Measurements from ENCODE around the gene RAD51AP1.

Gene RAD51AP1

GRCh38 chr12:4545195-4545594, 6.5 kb downstream of the RAD51AP1 start:
- no peak for DNase-seq (ENCODE audit: low read depth)

GRCh38 chr12:4552191-4552590, 13.5 kb downstream of the RAD51AP1 start:
- no peak for DNase-seq (ENCODE audit: low read depth)

GRCh38 chr12:4553943-4554342, 15.3 kb downstream of the RAD51AP1 start:
- DNase-seq (ENCODE audit: low read depth), result no peak

GRCh38 chr12:4555804-4556203, 17.1 kb downstream of the RAD51AP1 start:
- DNase-seq (ENCODE audit: low read depth), result no peak

- DNase-seq (ENCODE audit: low read depth), result no peak
These were observed 18.2 kb downstream of the RAD51AP1 start for GRCh38 chr12:4556735-4557530.

- no peak for DNase-seq (ENCODE audit: low read depth)
These were observed 18.9 kb downstream of the RAD51AP1 start for GRCh38 chr12:4557586-4557985.

GRCh38 chr12:4558171-4558570, 19.5 kb downstream of the RAD51AP1 start:
- no peak for DNase-seq (ENCODE audit: low read depth)

GRCh38 chr12:4562034-4562657, 23.5 kb downstream of the RAD51AP1 start, which contains the start of gene DYRK4:
DYRK4 (plus strand) TSS chr12:4562208; CDS start chr12:4562246, 38 bp downstream.
- DNase-seq (ENCODE audit: low read depth), result no peak

- DNase-seq (ENCODE audit: low read depth), result no peak
These were observed 24.6 kb downstream of the RAD51AP1 start for GRCh38 chr12:4563336-4563735.

GRCh38 chr12:4564818-4565217, 26.1 kb downstream of the RAD51AP1 start:
- DNase-seq (ENCODE audit: low read depth), result no peak

GRCh38 chr12:4566474-4566873, 27.8 kb downstream of the RAD51AP1 start:
- no peak for DNase-seq (ENCODE audit: low read depth)

GRCh38 chr12:4567073-4567881, 28.6 kb downstream of the RAD51AP1 start:
- no peak for DNase-seq (ENCODE audit: low read depth)

- DNase-seq (ENCODE audit: low read depth), result no peak
These were observed 30.6 kb downstream of the RAD51AP1 start for GRCh38 chr12:4569261-4569660.

- no peak for DNase-seq (ENCODE audit: low read depth)
These were observed 34.0 kb downstream of the RAD51AP1 start for GRCh38 chr12:4572680-4573079.

GRCh38 chr12:4579305-4580102, 40.8 kb downstream of the RAD51AP1 start:
- DNase-seq (ENCODE audit: low read depth), result no peak

GRCh38 chr12:4580281-4580688, 41.6 kb downstream of the RAD51AP1 start:
- DNase-seq (ENCODE audit: low read depth), result no peak

GRCh38 chr12:4584281-4584680, 45.6 kb downstream of the RAD51AP1 start:
- no peak for DNase-seq (ENCODE audit: low read depth)

- DNase-seq (ENCODE audit: low read depth), result no peak
These were observed 46.2 kb downstream of the RAD51AP1 start for GRCh38 chr12:4584896-4585295.

GRCh38 chr12:4586500-4586899, 47.8 kb downstream of the RAD51AP1 start:
- DNase-seq (ENCODE audit: low read depth), result no peak

GRCh38 chr12:4587108-4587507, 48.4 kb downstream of the RAD51AP1 start:
- no peak for DNase-seq (ENCODE audit: low read depth)

GRCh38 chr12:4588916-4589315, 50.2 kb downstream of the RAD51AP1 start:
- DNase-seq (ENCODE audit: low read depth), result no peak

GRCh38 chr12:4589941-4590340, 51.3 kb downstream of the RAD51AP1 start:
- DNase-seq (ENCODE audit: low read depth), result no peak

All from stimulated activated CD8-positive, alpha-beta memory T cell treated with anti-CD3 and anti-CD28 coated beads, Interleukin-12 subunit alpha, Interleukin-12 subunit beta, amount 100 ng/mL, for 1 hour (primary cell).